Smooth muscle cell of the brain vasculature (primary cell): ENCODE measurements around the gene MCRIP2.

Experiments used
- DNase-seq: peaks from one replicate; pipeline ENCODE4 v3.0.0-alpha.2; 2012; ENCODE audit warnings: low read depth, low spot score

The MCRIP2 gene

GRCh38 chr16:669666-670065 lies 28.0 kb downstream of the MCRIP2 start:
- no peak for DNase-seq

- DNase-seq, result no peak
These were observed 29.1 kb downstream of the MCRIP2 start for GRCh38 chr16:670485-671352.

- no peak for DNase-seq
These were observed 29.9 kb downstream of the MCRIP2 start for GRCh38 chr16:671353-672131.

GRCh38 chr16:672371-672770 lies 30.7 kb downstream of the MCRIP2 start:
- no peak for DNase-seq

- DNase-seq, result no peak
These were observed 31.2 kb downstream of the MCRIP2 start for GRCh38 chr16:672851-673250.

GRCh38 chr16:673399-673991 lies 31.9 kb downstream of the MCRIP2 start:
- no peak for DNase-seq

- DNase-seq, result no peak
These were observed 32.7 kb downstream of the MCRIP2 start for GRCh38 chr16:674214-674881.

GRCh38 chr16:674968-675883 lies 33.6 kb downstream of the MCRIP2 start, which contains the start of gene RHBDL1:
RHBDL1 (plus strand) TSS chr16:675671; CDS start chr16:675791, 120 bp downstream.
- DNase-seq, result no peak

GRCh38 chr16:675884-676564 lies 34.4 kb downstream of the MCRIP2 start:
- no peak for DNase-seq

- DNase-seq, result no peak
These were observed 34.9 kb downstream of the MCRIP2 start for GRCh38 chr16:676565-676902.

- no peak for DNase-seq
These were observed 35.3 kb downstream of the MCRIP2 start for GRCh38 chr16:676913-677312.

GRCh38 chr16:677316-678190 lies 35.9 kb downstream of the MCRIP2 start:
- no peak for DNase-seq

- no peak for DNase-seq
These were observed 36.7 kb downstream of the MCRIP2 start for GRCh38 chr16:678209-678857.

- DNase-seq, result peak; percentile 36
These were observed 37.5 kb downstream of the MCRIP2 start for GRCh38 chr16:678858-679813.

GRCh38 chr16:679814-680624 lies 38.4 kb downstream of the MCRIP2 start, which contains the start of gene STUB1:
STUB1 (plus strand) TSS chr16:680410; CDS start chr16:680526, 116 bp downstream.
- DNase-seq, result peak; percentile 56

GRCh38 chr16:680625-680945 lies 39.0 kb downstream of the MCRIP2 start:
- DNase-seq, result no peak
